Neuron (in vitro differentiated cells): ENCODE data around the gene TMEM74B.
"Not testable (repeated sequence)": the region's sequence is repeated elsewhere in the genome, so short reads cannot be mapped to it uniquely, and the experiment has no call there.

Experiments
- H2AFZ ChIP-seq: one replicate; pipeline ENCODE4 v1.6.1; 2013; ENCODE audit warnings: low read depth, mild to moderate bottlenecking, inconsistent platforms, low read length, moderate library complexity
- H3K27me3 ChIP-seq: one replicate; pipeline ENCODE4 v1.6.1; 2013; ENCODE audit warnings: low read length; ENCODE audit not compliant: insufficient read depth
- H3K36me3 ChIP-seq: one replicate; pipeline ENCODE4 v1.6.1; 2013; ENCODE audit warnings: low read length; ENCODE audit not compliant: insufficient read depth
- H3K4me1 ChIP-seq: one replicate; pipeline ENCODE4 v1.6.1; 2013; ENCODE audit warnings: low read length; ENCODE audit not compliant: insufficient read depth
- H3K4me3 ChIP-seq: 2 replicates; pipeline ENCODE4 v1.5.1; 2013; ENCODE audit warnings: mild to moderate bottlenecking, low read length, moderate library complexity
- H3K9me3 ChIP-seq: one replicate; pipeline ENCODE4 v1.6.1; 2013; ENCODE audit warnings: low read length

Gene TMEM74B

GRCh38 chr20:1165521-1165920 is 19.3 kb downstream of the TMEM74B start:
- H3K4me3 ChIP-seq: no peak overlapping the region
- H3K36me3 ChIP-seq: peaks cover 82% of the 10 kb centered on the region

GRCh38 chr20:1164871-1165270 is 19.9 kb downstream of the TMEM74B start:
- Histone ChIP-seq H3K9me3 (no peaks in the 10 kb centered on the region), H3K36me3 (peaks cover 82% of the 10 kb centered on the region), H3K27me3 (no peaks in the 10 kb centered on the region), H3K4me3 (no peak overlapping the region), H3K4me1 (no peaks in the 10 kb centered on the region), H2AFZ (no peak overlapping the region)

More at GRCh38 chr20:1165521-1165920, 19.3 kb downstream of the TMEM74B start:
- Histone ChIP-seq H2AFZ (no peak overlapping the region), H3K27me3 (no peaks in the 10 kb centered on the region), H3K4me1 (no peaks in the 10 kb centered on the region), H3K9me3 (no peaks in the 10 kb centered on the region)

DNA sequence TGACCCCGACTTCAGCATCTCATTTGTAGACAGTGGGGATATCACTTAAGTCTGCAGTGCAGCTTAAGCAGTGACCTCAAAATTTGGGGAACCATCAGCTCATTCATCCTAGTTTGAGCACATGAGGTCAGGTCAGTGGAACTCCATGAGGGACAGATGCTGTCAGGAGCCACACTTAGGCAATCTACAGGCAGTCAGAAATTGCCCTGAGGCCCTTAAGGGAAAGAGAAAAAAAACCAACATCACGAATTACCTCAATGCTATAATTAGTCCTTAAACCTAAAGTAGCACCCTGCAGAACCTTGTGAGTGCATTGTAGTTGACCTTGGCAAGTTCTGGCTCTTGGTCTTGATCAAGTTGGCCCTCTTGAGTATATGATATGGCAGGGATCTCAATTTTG is 21.1 kb downstream of the TMEM74B start:
- H3K36me3 ChIP-seq: peaks cover 73% of the 10 kb centered on the region
- H3K4me3 ChIP-seq: no peak overlapping the region
- H3K27me3 ChIP-seq: no peaks in the 10 kb centered on the region

DNA sequence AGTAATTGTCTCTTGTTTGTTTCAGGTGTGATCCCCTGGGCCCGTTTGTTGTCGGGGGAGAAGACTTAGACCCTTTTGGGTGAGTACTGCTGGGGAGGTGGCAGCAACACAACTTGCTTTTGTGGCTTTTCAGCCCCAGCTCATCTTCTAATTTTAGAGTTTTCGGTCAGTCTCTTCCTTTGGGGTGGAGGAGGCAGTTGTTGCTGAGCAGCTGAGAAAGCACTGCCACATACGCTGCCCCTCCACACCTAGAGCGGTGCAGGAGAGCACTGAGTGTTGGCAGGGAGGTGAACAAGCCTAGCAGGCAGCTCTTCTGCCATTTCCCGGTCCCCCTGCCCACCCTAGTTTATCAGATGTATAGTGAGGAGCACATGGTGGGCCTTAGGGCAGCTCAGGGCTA is 21.7 kb downstream of the TMEM74B start:
- no peaks in the 10 kb centered on the region for H3K27me3 ChIP-seq
- H3K36me3 ChIP-seq: peaks cover 68% of the 10 kb centered on the region
- H2AFZ ChIP-seq: no peak overlapping the region
- no peaks in the 10 kb centered on the region for H3K9me3 ChIP-seq
- H3K4me1 ChIP-seq: no peaks in the 10 kb centered on the region
- no peak overlapping the region for H3K4me3 ChIP-seq

More for the DNA sequence above, 21.1 kb downstream of the TMEM74B start:
- Histone ChIP-seq H2AFZ (no peak overlapping the region), H3K4me1 (no peaks in the 10 kb centered on the region), H3K9me3 (no peaks in the 10 kb centered on the region)

GRCh38 chr20:1160991-1161390 is 23.8 kb downstream of the TMEM74B start:
- no peak overlapping the region for H3K4me3 ChIP-seq
- peaks cover 49% of the 10 kb centered on the region for H3K36me3 ChIP-seq

GRCh38 chr20:1160496-1160895 is 24.3 kb downstream of the TMEM74B start:
- Histone ChIP-seq H3K4me1 (no peaks in the 10 kb centered on the region), H3K4me3 (no peak overlapping the region), H3K9me3 (no peaks in the 10 kb centered on the region), H3K36me3 (peaks cover 46% of the 10 kb centered on the region), H2AFZ (no peak overlapping the region), H3K27me3 (no peaks in the 10 kb centered on the region)

More at GRCh38 chr20:1160991-1161390, 23.8 kb downstream of the TMEM74B start:
- Histone ChIP-seq H3K9me3 (no peaks in the 10 kb centered on the region), H2AFZ (no peak overlapping the region), H3K4me1 (no peaks in the 10 kb centered on the region), H3K27me3 (no peaks in the 10 kb centered on the region)

GRCh38 chr20:1155342-1155741 is 29.4 kb downstream of the TMEM74B start:
- H3K36me3 ChIP-seq: peaks cover 34% of the 10 kb centered on the region
- H3K4me3 ChIP-seq: no peak overlapping the region
- no peaks in the 10 kb centered on the region for H3K27me3 ChIP-seq
- no peak overlapping the region for H2AFZ ChIP-seq
- H3K4me1 ChIP-seq: no peaks in the 10 kb centered on the region
- H3K9me3 ChIP-seq: no peaks in the 10 kb centered on the region

DNA sequence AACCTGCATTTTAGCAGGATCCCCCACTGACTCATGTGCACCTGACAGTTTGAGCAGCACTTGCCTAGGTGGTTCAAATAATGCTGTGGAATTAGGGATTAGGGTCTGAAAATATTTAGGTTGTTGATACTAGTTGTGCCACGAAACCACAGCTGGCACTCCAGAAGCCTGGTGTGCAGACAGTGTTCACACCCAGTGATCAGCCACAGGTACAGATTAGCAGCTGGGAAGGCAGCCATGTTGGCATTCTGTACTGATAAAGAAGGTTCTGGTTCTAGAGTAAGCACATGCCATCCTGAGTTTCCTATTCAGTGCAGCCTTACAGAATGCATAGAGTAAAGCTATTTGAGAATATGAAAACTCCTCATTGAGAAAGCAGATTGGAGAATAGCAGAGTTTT is 30.1 kb downstream of the TMEM74B start:
- H3K36me3 ChIP-seq: peaks cover 29% of the 10 kb centered on the region

DNA sequence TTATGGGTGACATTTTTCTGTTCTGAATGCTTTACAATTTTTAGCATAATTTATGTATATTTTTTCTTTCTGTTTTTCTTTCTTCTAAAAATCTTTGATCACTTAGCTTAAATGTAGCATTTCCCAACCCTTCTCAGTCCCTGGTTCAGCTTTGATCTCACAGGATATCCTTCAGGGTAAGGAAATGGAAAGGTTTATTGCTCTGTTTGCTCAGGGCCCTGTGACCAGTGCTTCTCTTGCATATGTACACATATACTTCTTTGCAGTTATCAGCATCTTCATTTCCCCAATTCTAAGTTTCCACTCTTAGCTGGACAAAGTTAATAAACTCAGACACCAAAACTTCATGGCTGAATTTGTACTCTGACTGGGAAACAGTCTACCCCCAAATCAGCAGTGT is 30.6 kb downstream of the TMEM74B start:
- Histone ChIP-seq H3K27me3 (no peaks in the 10 kb centered on the region), H3K4me1 (no peaks in the 10 kb centered on the region), H2AFZ (no peak overlapping the region), H3K36me3 (peaks cover 29% of the 10 kb centered on the region), H3K9me3 (no peaks in the 10 kb centered on the region), H3K4me3 (no peak overlapping the region)

More for the DNA sequence above, 30.1 kb downstream of the TMEM74B start:
- H3K27me3 ChIP-seq: no peaks in the 10 kb centered on the region
- H3K9me3 ChIP-seq: no peaks in the 10 kb centered on the region
- H2AFZ ChIP-seq: no peak overlapping the region
- H3K4me3 ChIP-seq: no peak overlapping the region
- no peaks in the 10 kb centered on the region for H3K4me1 ChIP-seq

DNA sequence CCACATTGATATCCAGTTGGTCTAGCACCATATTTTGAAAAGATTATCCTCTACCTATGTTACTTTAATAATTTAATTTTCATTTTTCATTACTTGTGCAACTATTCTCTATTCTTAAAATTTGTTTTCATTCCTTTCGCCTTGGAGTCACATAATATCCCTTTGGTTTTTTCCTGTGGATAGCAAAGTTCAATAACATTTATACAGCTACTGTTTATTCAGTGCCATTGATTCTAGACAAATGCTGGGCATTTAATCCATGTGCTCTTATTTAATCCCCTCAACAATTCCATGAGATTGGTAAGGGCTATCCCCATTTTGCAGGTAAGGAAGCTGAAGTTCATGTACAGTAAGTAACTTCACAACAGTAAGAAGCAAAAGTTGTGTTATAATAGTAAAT is 33.8 kb downstream of the TMEM74B start:
- Histone ChIP-seq H2AFZ (no peak overlapping the region), H3K27me3 (no peaks in the 10 kb centered on the region), H3K4me3 (no peak overlapping the region), H3K9me3 (no peaks in the 10 kb centered on the region), H3K4me1 (no peaks in the 10 kb centered on the region), H3K36me3 (peaks cover 54% of the 10 kb centered on the region)

DNA sequence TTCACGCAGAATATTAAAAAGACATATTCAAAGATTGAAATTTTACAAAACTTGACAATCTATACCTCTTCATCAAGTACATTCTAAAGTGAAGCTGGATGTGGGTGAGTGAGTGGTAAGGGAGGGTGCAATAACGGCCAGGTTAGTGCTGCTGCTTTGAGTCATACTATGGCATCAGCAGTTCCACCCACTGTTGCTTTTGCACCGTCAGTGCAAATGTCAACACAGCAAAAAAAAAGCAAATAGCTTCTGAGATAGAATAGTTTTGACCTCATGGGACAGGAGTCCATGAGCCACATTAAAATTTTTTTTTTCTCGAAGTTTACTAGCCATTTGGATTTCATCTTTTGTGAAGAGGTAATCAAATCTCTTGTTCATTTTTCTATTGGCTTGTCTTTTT is 34.6 kb downstream of the TMEM74B start:
- Histone ChIP-seq H2AFZ (no peak overlapping the region), H3K4me3 (no peak overlapping the region), H3K27me3 (no peaks in the 10 kb centered on the region), H3K9me3 (no peaks in the 10 kb centered on the region), H3K36me3 (peaks cover 50% of the 10 kb centered on the region), H3K4me1 (no peaks in the 10 kb centered on the region)

- H2AFZ ChIP-seq, H3K9me3 ChIP-seq, H3K4me3 ChIP-seq, H3K27me3 ChIP-seq, H3K4me1 ChIP-seq: not testable (repeated sequence)
- peaks cover 47% of the 10 kb centered on the region for H3K36me3 ChIP-seq
These were observed 35.0 kb downstream of the TMEM74B start for GRCh38 chr20:1149812-1150211.

- H3K36me3 ChIP-seq: peaks cover 44% of the 10 kb centered on the region
- H2AFZ ChIP-seq: no peak overlapping the region
These were observed 37.8 kb downstream of the TMEM74B start for GRCh38 chr20:1146957-1147356.

GRCh38 chr20:1144401-1145172 is 40.2 kb downstream of the TMEM74B start:
- Histone ChIP-seq H3K4me1 (no peaks in the 10 kb centered on the region), H2AFZ (no peak overlapping the region), H3K9me3 (peaks cover 4% of the 10 kb centered on the region), H3K4me3 (no peak overlapping the region), H3K27me3 (no peaks in the 10 kb centered on the region), H3K36me3 (peaks cover 55% of the 10 kb centered on the region)

More at GRCh38 chr20:1146957-1147356, 37.8 kb downstream of the TMEM74B start:
- H3K4me1 ChIP-seq: no peaks in the 10 kb centered on the region
- H3K4me3 ChIP-seq: no peak overlapping the region
- no peaks in the 10 kb centered on the region for H3K9me3 ChIP-seq
- no peaks in the 10 kb centered on the region for H3K27me3 ChIP-seq
